Left ventricle myocardium superior (tissue), 1 donor: ENCODE results near the gene NEGR1. TPM values are rescaled to one million over a fixed set of nuclear protein-coding genes. Genes with fewer than 3 reads are reported as not detected.

ENCODE experiments used
- ATAC-seq: fragments of 200-7000 bp; cut with Tn5 transposase; one replicate; pipeline ENCODE4 v1.9.1; 2020; ENCODE audit warnings: mild to moderate bottlenecking, moderate library complexity
- DNase-seq: peaks from one replicate; pipeline ENCODE4 v3.0.0-alpha.2; 2020
- intact Hi-C: fragments of 100-400 bp; cut with micrococcal nuclease; formaldehyde crosslinking; loops from one replicate; pipeline ENCODE4 v1.11.0; 2022
- total RNA-seq: library from RNA; stranded (reverse); fragmentation: NEBNext Ultra II Directional; extraction: Animal tissue kit (Norgen Biotek cat#: 25700); gene quantifications from one replicate; pipeline ENCODE4 v1.2.1, GENCODE V29; 2021
- donor health status: DM: no; HTN: yes; CAD: no; lungs with severe emphysema.

Gene NEGR1
- total RNA-seq, 1 donor from 2014 or later, result 10.6 TPM

DNA sequence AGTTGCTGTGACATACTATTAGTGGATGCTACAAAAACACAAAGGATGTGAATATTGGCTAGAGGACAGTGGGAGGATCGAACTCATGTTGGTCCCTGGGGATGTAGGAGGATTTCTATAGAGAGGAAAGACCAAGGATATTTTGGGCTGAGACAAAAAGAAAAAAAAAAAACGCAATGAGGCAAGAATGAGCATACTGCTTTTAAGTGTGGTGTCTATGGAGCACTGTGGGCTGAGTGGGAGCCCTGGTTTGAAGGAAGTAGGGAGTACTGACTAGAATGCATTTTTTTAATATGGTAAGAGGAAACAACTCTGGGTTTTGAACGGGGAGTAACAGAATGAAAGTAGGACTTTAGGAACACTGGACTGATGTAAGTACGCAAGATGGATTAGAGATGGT, 450.7 kb downstream of the NEGR1 start:
- DNase-seq (no peak), ATAC-seq (no peak)
- intact Hi-C loops, result no loop called here

DNA sequence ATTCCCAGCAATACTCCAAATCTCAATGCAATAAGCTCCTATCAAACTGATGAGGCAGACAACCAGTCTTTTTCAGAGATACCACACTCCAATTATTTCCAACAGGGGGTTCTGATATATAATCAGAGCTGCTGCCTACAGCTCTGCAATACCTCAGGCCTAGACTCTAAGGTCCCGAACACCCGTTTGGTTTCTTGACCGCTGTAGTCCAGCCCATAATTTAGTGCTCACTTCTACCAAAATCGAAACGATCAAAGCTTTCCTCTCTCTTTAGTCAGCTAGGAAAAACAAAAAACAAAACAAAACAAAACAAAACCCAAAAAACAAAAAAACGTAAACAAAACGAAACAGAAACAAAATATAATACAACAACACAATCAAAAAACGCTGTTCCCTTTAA, 453.0 kb downstream of the NEGR1 start:
- ATAC-seq (no peak), DNase-seq (no peak)
- intact Hi-C loops, result no loop called here

DNA sequence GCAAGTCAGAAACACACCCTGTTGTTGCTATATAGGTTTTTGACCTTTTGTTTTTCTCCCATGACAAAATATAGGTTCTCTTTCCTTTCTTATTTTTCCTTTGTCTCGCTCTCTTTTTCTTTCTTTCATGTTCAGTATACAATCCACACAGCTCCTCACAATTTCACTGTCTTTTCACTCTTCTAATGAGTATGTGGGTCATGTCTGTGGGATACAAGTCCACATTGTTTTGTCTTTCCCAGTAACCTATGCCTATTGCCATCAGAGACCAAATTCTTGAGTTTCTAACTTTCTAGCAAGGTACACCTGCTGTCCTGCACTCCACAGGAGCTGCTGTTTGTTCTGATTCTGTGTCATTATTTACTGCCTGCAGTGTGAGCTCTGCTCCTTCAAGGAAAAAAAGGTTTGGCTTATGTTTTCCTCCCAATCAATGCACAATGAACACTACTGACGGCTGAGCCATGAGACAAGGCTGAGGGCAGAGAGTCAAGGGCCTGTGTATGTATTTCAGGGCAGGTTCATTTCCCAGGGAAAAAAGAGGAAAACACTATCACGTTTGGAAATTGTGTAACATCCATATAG, 453.8 kb downstream of the NEGR1 start:
- intact Hi-C loops, result no loop called here
- DNase-seq, result no peak
- ATAC-seq, result no peak

DNA sequence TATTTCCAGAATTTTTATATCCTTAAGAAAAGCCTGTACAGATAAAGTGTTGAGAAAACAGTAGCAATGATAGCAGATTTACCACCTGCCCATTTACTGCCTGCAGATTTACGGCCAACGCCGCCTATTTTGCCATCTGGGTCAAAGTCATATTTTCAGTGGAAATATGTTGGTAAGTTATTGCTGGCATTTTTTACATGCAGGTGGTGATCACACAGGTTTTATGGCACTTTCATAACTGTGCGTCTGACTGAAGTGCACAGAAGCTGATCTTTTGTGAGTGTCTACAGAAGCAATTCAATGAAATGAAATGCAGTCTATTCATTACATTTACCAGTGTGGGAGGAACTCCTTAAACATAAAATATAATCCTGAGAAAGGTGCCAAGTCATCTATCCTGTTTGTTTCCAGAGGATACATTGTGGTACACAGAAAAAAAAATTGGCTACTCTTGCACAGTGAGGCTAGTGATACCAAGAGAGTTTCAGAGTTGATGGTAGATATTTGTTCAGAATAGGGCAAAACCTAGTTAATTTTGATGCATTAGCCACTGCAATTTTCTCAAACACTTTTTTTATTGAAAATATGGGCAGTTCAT, 458.5 kb downstream of the NEGR1 start:
- no peak for DNase-seq
- ATAC-seq, result no peak
- intact Hi-C loops, result no loop called here

DNA sequence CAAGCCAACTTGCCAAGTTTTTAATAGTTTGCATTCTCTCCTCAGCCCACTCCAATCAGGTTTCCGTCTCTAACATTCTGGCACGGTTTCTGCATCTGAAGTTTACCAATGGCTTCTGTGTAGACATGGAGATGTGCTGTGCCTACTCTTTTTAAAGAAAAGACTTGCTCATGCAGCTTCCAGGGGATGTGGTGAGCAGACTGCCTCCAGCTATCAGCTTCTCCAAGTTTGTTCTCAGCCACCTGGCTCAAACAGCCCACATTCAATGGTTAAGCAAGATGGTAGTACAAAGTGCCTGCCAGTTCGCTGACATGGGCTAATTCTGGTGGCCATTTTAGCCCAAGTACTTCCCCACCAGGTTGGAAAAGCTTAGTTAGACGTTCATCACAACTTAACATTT, 465.3 kb downstream of the NEGR1 start:
- DNase-seq (no peak), ATAC-seq (no peak)
- intact Hi-C loops, result no loop called here

DNA sequence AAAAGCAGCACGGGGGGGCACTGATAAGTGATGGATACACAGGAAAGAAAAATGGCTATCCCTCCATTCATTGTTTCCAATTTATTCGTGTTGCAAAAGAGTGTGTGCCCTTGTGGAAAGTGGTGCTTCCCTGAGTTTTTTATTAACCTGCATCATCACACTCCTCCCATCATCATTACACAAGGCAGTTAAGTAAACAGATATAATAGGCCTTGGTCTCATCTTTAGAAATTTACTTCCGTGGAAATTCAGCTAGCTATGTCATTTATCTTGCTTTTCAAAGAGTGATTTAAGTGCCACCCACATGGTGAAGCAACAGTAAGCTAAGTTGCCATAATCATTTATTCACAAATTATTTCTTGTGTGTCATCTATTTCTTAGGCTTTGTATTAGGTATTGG, 473.3 kb downstream of the NEGR1 start:
- intact Hi-C loops, result no loop called here
- ATAC-seq (no peak), DNase-seq (no peak)

DNA sequence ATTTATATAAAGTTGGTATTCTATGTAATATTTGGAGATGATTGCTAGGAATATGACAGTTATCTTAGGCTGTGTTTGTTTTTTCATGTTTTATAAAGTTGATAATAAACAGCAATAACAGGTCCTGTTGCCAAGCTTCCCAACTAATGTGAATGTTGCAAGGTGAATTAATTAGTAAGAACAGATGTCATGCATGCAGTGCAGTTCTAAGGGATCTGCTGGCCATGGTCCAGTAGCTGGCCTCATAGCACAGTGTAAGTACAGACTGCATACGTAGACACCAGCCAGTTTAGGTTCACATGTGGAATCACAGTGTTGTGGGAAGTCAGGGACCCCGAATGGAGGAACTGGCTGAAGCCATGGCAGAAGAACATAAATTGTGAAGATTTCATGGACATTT, 478.2 kb downstream of the NEGR1 start:
- ATAC-seq (no peak), DNase-seq (peak; percentile 29)
- intact Hi-C loops, result no loop called here

DNA sequence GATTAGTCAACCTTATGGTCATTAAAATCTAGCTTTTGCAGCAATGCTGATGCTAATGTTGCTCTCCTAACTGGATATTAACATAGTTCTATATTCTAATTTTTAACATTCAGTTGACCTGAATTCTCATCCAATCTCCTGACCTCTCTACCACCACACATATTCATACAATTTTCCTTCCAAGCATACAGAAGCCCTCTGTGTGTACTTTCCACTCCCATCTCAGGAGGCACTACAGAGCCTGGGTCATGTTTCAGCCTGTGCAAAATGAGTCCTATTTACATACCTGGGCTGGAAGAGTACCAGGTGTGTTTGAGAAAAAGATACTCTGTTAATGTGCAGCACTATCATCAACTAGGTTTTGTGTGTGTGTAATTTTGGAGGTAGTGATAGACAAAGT, 486.3 kb downstream of the NEGR1 start:
- no peak for ATAC-seq
- intact Hi-C loops, result no loop called here
- no peak for DNase-seq

DNA sequence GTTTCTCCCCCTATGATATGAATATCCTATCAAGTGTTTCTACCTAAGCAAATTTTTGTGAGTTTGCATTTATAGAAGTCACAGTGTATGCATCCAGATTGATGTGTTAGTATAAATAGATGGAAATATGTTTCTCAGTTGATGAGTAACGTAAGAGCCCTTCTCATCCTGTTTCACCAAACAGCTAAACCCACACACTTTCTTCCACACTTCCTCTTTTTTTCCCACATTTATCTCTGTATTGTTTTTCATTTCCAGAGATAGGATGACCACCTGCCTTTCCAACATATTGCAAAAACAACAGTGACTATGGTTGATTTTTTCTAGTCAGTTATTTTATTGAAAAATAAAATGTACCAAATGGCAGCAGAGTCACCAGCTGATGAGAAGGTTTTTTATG, 490.1 kb downstream of the NEGR1 start:
- DNase-seq (no peak), ATAC-seq (no peak)
- intact Hi-C loops, result no loop called here

DNA sequence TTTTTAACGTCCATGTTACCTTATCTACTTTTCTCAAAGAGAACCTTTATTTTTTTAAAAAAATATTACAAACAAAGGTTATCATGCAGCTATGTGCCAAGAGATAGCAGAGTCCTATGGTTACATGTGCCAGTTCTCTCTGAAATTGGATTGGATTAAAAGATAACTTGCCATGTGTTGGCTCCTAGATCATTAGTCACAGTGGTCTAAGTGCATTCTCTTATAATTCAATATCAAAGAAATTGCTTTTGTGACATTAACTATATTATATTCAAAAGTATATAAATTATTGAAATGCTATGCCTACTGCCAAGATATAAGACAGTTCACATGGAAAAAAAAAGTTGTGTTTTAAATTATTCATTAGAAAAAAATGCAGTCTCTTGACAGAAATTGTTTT, 494.2 kb downstream of the NEGR1 start:
- no peak for ATAC-seq
- intact Hi-C loops, result no loop called here
- DNase-seq, result no peak

DNA sequence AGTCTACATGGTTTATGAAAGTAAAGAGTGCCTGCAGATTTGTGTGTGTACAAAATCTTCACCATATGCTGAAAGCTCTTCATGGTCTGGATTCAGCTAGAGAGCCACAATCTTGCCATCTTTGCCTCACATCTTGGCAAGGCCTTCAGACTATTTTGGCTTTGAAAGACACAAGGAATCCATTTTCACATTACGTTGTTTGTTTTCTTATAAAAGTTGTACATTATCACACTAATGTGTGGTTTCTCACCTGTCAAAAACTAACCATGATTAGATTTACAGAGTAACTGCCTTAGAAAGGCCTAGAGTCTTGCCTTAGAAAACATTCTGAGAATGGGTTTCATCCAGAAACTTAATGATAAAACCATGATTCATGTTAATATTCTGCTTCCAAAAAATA, 494.6 kb downstream of the NEGR1 start:
- DNase-seq (no peak), ATAC-seq (no peak)
- intact Hi-C loops, result no loop called here

DNA sequence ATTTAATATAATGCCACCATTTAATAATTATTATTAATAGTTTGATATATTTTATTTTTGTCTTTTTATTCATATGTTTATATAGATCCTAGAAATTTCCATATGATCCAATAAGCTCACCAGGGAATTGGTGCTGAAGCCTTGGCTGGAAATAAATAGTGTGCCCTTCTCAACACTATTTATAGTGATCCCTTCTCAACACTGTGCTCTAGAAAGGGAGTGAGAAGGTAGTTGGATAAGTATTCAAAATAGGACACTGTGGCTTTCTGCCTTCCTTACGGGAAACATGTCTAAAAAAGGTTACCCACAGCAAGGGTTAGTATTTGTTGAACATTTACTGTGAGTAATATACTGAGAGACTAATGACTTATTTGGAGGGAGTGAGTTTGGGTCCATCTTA, 496.1 kb downstream of the NEGR1 start:
- DNase-seq, result no peak
- intact Hi-C loops, result no loop called here
- peak; percentile 88 for ATAC-seq

DNA sequence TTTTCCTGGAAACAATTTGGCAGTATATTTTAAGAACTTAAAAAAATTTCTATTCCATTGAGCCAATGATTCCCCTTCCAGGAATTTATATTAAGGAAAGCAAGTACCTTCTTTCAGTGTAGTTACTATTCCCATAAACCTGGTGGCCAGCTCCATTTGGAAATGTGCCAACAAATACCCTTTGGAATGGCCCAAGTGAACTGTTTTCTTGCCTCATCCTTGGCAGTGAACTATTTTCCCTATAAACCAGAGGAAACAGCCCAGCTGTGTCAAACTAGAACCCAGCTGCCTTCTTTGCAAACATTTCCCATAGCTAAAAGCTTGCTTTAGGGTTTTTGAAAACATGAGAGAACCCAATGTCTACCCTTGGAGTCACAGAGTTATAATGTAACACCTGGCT, 496.9 kb downstream of the NEGR1 start:
- ATAC-seq (peak; percentile 61), DNase-seq (no peak)
- intact Hi-C loops, result no loop called here

DNA sequence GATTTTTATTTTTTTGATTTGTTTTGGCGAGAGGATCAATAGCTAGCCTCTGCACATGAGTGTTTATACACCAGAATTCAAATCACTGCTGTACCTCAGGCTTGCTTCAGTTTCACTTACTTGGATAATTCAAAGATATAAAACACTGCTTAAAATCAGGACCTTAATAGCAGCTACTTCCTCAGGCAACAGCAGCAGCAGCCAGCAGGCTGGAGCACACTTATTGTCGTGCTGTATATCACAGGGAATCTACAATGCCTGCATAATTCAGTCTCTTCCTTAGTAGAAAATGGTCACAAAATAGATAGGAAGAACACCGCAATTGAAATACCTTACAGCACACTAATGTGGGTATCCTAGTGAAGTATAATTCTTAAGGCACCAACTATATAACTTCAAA, 497.3 kb downstream of the NEGR1 start:
- DNase-seq (no peak), ATAC-seq (no peak)

DNA sequence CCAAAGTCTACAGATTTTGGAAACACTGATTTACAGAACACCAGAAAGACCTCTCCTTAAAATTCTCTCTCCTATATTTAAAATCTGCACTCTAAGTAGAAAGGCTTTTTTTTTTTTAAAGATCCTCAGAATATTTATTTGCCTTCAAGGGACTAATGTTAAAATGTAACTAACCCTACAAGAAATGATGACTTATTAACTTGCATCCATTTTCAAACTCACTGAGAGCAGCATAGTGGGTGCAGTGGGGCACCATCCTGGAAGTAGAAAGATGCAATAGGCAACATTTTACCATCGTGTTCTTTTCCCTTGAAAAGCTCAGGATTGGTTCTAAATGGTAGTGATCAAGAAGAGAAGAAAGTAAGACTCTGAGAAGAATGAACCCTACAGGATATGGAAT, 498.1 kb downstream of the NEGR1 start:
- no peak for DNase-seq
- no peak for ATAC-seq
- intact Hi-C loops, result no loop called here

More for the DNA sequence above, 497.3 kb downstream of the NEGR1 start:
- intact Hi-C loops, result no loop called here

DNA sequence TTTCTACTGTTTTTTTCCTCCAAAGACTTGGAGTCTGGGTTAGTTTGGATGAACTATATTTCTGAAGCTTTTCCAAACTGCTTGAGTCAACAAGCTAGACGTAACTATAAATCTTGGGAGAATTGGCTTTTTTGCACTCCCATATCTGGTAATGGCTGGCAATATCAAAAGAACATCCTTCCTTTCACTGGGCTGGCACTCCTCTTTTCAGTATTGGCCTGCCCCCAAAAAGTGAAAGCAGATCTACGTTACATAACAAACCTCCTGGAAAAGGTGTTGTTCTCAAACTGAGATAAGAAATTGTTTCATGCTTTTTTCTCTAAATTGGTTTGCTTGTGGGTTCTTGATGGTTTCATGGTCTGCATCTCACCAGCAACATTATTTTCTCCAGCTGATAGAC, 499.3 kb downstream of the NEGR1 start:
- no peak for DNase-seq
- ATAC-seq, result no peak
- intact Hi-C loops, result no loop called here

DNA sequence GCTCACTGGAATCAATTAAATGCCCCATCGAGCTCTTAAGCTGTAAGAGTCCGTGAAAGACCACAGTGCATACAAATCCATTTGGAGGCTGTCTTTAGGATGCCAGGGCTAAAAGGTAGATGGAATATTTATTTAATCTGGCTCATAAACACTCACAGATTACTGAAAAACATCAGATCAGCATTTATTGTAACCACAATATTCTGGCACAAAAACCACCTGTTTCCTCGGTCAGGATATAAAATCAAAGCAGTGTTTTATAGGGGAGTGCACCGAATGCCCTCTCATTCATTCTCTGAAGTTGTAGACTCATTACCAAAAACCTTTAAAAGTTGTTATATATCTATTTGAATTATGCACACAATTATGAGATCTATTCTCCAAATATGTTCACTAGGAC, 500.9 kb downstream of the NEGR1 start:
- DNase-seq (no peak), ATAC-seq (no peak)
- intact Hi-C loops, result no loop called here

DNA sequence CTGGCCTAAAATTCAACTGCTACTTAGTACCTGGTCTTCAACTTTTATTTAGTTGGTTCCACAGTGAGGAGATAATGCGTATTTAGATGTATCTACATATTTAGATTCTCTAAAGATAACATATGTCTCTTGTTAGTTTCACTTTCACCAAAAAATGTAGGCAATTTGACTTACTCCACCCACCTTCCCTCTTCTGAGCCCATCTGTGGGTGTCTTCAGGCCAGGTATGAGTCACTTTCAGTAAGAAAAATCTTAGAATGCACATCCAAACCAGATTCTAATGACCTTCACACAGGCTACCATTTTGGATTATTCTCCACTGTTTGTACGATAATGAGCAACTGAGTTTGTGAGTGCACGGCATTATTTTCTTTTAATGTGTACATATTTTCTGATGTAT, 501.7 kb downstream of the NEGR1 start:
- DNase-seq, result no peak
- intact Hi-C loops, result no loop called here
- ATAC-seq, result no peak

DNA sequence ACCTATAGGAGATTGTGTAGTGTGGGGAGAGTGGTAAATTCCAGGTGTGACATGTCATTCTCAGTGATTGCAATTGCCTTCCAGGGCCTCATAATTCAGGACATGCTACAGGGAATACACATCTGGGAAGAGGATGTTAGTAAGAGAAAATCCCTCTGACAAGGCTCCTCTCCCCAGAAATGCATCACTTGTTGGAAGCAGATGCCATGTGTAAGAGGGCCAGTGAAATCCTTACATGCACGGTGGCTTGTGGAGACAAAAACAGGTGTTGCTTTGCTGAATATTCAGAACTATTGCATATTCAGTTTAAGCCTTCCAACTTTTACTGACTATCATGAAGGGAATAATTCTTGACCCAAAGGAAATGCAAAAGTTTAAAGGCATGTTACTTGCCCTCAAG, 503.4 kb downstream of the NEGR1 start:
- intact Hi-C loops, result no loop called here
- DNase-seq, result no peak
- ATAC-seq, result no peak

DNA sequence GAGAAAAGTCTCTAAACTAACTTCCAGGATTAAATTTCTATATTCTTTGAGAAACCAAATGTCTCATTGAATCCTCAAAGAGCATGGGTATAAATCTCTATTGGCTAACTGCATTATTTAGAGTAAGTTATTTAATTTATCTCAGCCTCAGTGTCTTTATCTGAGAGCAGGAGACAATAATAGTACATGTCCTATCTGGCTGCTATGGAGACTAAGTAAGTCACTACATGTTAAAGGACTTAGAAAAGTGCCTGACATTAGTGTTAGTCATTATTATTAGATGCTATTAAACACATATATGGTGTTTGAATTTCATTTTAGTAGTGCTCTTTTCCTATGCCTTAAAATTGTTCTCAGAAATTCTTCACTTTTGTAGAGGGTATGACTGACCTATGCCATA, 505.2 kb downstream of the NEGR1 start:
- intact Hi-C loops, result no loop called here
- ATAC-seq (peak; percentile 73), DNase-seq (no peak)

DNA sequence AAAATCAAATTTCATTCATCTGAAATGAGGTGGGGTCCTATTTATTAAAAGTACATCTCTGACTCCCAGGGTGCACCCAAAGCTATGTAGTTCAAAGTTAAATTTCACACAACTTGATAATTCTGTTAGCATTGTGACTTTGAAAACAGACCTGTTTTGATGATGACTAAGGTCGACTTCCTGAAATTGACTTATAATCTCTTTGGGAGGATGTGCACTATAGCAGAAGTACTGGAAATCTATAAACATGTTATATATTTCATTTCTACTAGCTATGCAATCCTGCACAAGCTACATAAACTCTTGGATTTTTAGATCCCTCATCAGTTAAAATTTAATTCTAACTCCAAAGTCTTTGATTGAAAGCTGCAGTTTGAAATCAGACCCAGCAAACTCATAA, 507.6 kb downstream of the NEGR1 start:
- DNase-seq (no peak), ATAC-seq (no peak)
- intact Hi-C loops, result no loop called here

DNA sequence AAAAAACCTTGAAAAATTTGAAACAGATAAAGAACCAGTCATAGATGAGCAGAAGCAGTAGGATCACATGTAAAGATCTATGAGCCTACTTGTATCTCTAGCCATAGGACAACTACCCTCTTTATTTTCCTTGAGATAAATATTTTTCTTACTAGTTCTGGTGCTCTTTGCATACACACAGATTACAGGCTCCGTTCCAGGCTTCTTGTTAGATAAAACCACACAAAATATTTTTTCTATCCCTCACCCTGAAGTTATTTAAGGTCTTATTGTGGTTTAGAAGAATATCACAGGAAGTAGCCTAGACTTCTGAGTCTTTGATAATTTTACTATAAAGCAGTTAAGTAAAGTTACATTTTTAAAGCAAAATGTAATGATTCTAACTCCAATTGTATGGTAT, 512.2 kb downstream of the NEGR1 start:
- no peak for ATAC-seq
- intact Hi-C loops, result no loop called here

More for the DNA sequence above, 512.2 kb downstream of the NEGR1 start:
- no peak for DNase-seq
